GM23248 (cell line): ENCODE data around the gene RRAS2. TPM values are rescaled to one million over a fixed set of nuclear protein-coding genes. Genes with fewer than 3 reads are reported as not detected.

ENCODE experiments used
- DNase-seq: peaks from one replicate; pipeline ENCODE4 v3.0.0-alpha.2; 2015
- H2AFZ ChIP-seq: fragments of 200-600 bp; sonication (generic); 2 replicates; pipeline ENCODE4 v1.6.1; 2016; ENCODE audit warnings: antibody characterized with exemption
- H3F3A ChIP-seq: fragments of 200-600 bp; sonication (generic); 2 replicates; pipeline ENCODE4 v1.6.1; 2016; ENCODE audit warnings: mild to moderate bottlenecking, antibody characterized with exemption, mixed run types; ENCODE audit not compliant: insufficient read depth
- H3K27ac ChIP-seq: fragments of 200-600 bp; sonication (generic); 2 replicates; pipeline ENCODE4 v1.5.1; 2016; ENCODE audit warnings: mild to moderate bottlenecking
- H3K27me3 ChIP-seq: fragments of 200-600 bp; sonication (generic); replicated peaks from 2 replicates; pipeline ENCODE4 v1.6.1; 2016; ENCODE audit warnings: mild to moderate bottlenecking; ENCODE audit not compliant: insufficient read depth
- H3K36me3 ChIP-seq: fragments of 200-600 bp; sonication (generic); 2 replicates; pipeline ENCODE4 v1.6.1; 2016; ENCODE audit warnings: low read depth, mild to moderate bottlenecking
- H3K4me1 ChIP-seq: fragments of 200-600 bp; sonication (generic); 2 replicates; pipeline ENCODE4 v1.6.1; 2016; ENCODE audit warnings: mild to moderate bottlenecking; ENCODE audit not compliant: insufficient read depth
- H3K4me2 ChIP-seq: fragments of 200-600 bp; sonication (generic); one replicate; pipeline ENCODE4 v1.6.1; 2016; ENCODE audit warnings: mild to moderate bottlenecking; ENCODE audit not compliant: unreplicated experiment
- H3K4me3 ChIP-seq: fragments of 200-600 bp; sonication (generic); 2 replicates; pipeline ENCODE4 v1.5.1; 2016; ENCODE audit warnings: mild to moderate bottlenecking
- H3K79me2 ChIP-seq: fragments of 200-600 bp; sonication (generic); 2 replicates; pipeline ENCODE4 v1.6.1; 2016; ENCODE audit warnings: mild to moderate bottlenecking; ENCODE audit not compliant: insufficient read depth
- H3K9ac ChIP-seq: fragments of 200-600 bp; sonication (generic); 2 replicates; pipeline ENCODE4 v1.6.1; 2016; ENCODE audit warnings: mild to moderate bottlenecking
- H3K9me2 ChIP-seq: fragments of 200-600 bp; sonication (generic); 2 replicates; pipeline ENCODE4 v1.6.1; 2016; ENCODE audit warnings: mixed run types, mild to moderate bottlenecking, moderate library complexity; ENCODE audit not compliant: insufficient read depth
- H3K9me3 ChIP-seq: fragments of 200-600 bp; sonication (generic); one replicate; pipeline ENCODE4 v1.6.1; 2017; ENCODE audit warnings: low read depth
- H4K20me1 ChIP-seq: fragments of 200-600 bp; sonication (generic); 2 replicates; pipeline ENCODE4 v1.6.0; 2016; ENCODE audit not compliant: insufficient read depth
- EZH2 ChIP-seq: fragments of 200-600 bp; sonication (generic); IDR thresholded peaks from 2 replicates; pipeline ENCODE4 v1.6.1; 2018; ENCODE audit warnings: antibody characterized with exemption, mild to moderate bottlenecking; ENCODE audit not compliant: insufficient read depth, poor library complexity, severe bottlenecking
- EZH2phosphoT487 ChIP-seq: fragments of 200-600 bp; sonication (generic); IDR thresholded peaks from 2 replicates; pipeline ENCODE4 v1.6.1; 2018; ENCODE audit warnings: antibody characterized with exemption, moderate library complexity, mild to moderate bottlenecking, low read depth; ENCODE audit not compliant: insufficient read depth
- WGBS, 2 experiments: methylation state at CpG; one replicate each; pipeline ENCODE4 v1.1.6; 2015 to 2017; ENCODE audit warnings: low lambda C conversion rate in 2 of 2, low coverage in 1 of 2; ENCODE audit errors: missing lambda C conversion rate in 2 of 2; 5-methylcytosine and 5-hydroxymethylcytosine counted together
- in situ Hi-C: fragments of 300-500 bp; cut with MboI; formaldehyde crosslinking; loops from 2 replicates; pipeline ENCODE4 v1.15.0; 2020
- polyA plus RNA-seq: library from polyadenylated mRNA; unstranded; fragments of >200 nt; fragmentation: Nextera tagmentation; extraction: Ambion mirVana; gene quantifications from 2 replicates; pipeline ENCODE4 v1.2.1, GENCODE V29; 2016
- total RNA-seq: library from RNA; depleted of rRNA; stranded (reverse); fragments of >200 nt; shearing (Covaris generic); gene quantifications from 2 replicates; pipeline ENCODE4 v1.2.3, GENCODE V29; 2014

The RRAS2 gene
- total and polyA plus RNA-seq, 2 experiments from 2014 or later, result 268 to 382 TPM

DNA sequence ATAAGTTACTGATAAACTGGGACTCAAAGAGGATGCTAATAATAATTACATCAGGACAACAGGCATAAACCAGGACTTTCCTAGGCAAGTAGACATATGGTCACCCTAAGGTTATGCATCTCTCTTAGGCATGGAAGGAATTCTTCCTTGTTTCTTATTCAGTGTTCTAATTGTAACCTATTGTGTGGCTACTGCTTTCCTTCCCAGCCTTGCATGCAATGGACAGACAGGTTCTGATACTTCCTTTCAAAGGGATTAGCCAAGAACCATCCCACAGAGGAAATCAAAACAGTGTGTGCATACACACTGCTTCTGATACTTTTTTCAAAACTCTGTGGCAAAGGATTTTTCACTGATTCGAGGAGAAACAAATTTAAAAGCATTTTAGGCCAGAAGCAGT, 48.3 kb downstream of the RRAS2 start:
- Histone ChIP-seq H3K36me3 (no peaks in the 10 kb centered on the region), H3F3A (peaks cover 59% of the 10 kb centered on the region), H3K4me2 (no peak overlapping the region), H3K4me1 (peaks cover 73% of the 10 kb centered on the region), H3K9ac (no peak overlapping the region), H3K27me3 (no peaks in the 10 kb centered on the region), H3K9me2 (no peaks in the 10 kb centered on the region), H3K27ac (peak overlapping the region; percentile 25), H2AFZ (no peak overlapping the region), H3K4me3 (no peak overlapping the region), H3K9me3 (no peaks in the 10 kb centered on the region), H3K79me2 (peaks cover 100% of the 10 kb centered on the region), H4K20me1 (peaks cover 75% of the 10 kb centered on the region)
- DNase-seq, result peak; percentile 55
- in situ Hi-C loops, result no loop called here
- TF ChIP-seq EZH2, result no peak
- no peak for TF ChIP-seq EZH2phosphoT487
- 0 to 13% methylated on average over 1 of the region's 1 CpG for WGBS, 2 experiments

DNA sequence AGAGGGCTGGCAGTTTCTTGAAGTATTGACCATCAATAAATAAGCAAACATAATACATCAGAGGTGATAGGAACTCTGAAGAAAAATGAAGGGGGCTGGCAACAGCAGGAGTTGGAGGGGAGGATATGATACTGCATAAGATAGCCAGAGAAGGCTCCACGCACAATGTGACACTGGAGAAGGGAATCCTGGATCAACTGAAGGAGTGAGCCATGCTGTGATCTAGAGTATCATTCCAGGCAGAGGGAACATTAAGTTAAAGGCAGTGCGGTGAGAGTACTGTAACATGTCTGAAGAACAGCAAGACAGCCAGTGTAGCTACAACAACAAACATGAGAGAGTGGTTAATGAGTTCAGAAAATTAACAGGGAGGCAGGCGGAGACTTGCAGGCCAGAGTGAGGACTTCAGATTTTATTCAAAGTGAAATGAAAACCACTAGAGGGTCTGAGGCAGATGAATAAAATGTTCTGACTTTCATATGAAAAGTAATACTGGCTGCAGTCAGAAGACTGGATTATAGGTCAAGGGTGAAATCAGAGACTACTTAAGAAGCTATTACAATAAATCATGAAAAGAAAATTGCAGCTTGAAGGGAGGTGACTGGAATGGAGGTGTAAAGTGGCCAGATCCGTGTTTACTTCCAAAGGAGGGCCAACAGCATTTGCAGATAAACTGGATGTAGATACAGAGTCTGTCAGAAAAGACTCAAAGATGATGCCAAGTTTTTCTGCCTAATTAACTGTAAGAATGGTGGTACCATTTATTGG, 49.4 kb downstream of the RRAS2 start:
- Histone ChIP-seq H3K4me1 (peaks cover 73% of the 10 kb centered on the region), H4K20me1 (peaks cover 64% of the 10 kb centered on the region), H3K27me3 (no peaks in the 10 kb centered on the region), H3K9me3 (no peaks in the 10 kb centered on the region), H3K79me2 (peaks cover 100% of the 10 kb centered on the region), H3K9me2 (no peaks in the 10 kb centered on the region), H3K9ac (no peak overlapping the region), H3K27ac (no peak overlapping the region; the same call in none of the 2 replicates), H3K4me3 (no peak overlapping the region), H3K36me3 (no peaks in the 10 kb centered on the region), H3F3A (peaks cover 63% of the 10 kb centered on the region), H2AFZ (no peak overlapping the region), H3K4me2 (no peak overlapping the region)
- 83 to 85% methylated on average over 4 of the region's 4 CpGs for WGBS, 2 experiments
- no peak for TF ChIP-seq EZH2phosphoT487
- TF ChIP-seq EZH2, result no peak
- in situ Hi-C loops, result no loop called here
- DNase-seq, result no peak

DNA sequence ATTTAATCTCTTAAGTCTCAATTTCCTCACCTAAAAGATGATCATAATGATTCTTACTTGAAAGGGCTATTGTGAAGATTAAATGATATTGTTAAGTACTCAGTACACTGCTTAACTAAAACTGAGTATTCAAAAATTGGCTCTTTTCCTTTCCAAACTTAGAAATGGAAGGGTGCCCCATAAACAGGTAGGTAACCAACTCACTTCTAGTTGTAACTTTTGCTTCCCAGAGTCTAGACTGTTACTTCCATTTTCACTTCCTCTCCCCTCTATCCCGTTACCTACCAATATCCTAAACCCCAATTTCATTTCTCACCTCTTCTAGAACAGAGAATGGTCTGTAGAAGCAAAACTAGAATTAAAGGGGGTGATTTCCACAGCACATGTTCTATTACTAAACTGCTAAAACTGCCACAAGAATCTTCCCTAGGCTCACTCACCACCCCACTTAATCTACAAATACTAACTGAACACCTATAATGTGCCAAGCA, 50.0 kb downstream of the RRAS2 start:
- no peak overlapping the region for H3K4me3 ChIP-seq
- peaks cover 62% of the 10 kb centered on the region for H3F3A ChIP-seq
- H3K27ac ChIP-seq, result no peak overlapping the region; the same call in 1 of the 2 replicates
- H3K9me3 ChIP-seq, result no peaks in the 10 kb centered on the region
- WGBS, 2 experiments, result 97 to 100% methylated on average over 1 of the region's 1 CpG
- H3K79me2 ChIP-seq, result peaks cover 100% of the 10 kb centered on the region
- TF ChIP-seq EZH2, result no peak
- TF ChIP-seq EZH2phosphoT487, result no peak
- no peak overlapping the region for H3K4me2 ChIP-seq
- H3K9ac ChIP-seq, result no peak overlapping the region
- no peaks in the 10 kb centered on the region for H3K36me3 ChIP-seq
- H3K27me3 ChIP-seq, result no peaks in the 10 kb centered on the region
- H3K9me2 ChIP-seq, result no peaks in the 10 kb centered on the region
- no peak overlapping the region for H2AFZ ChIP-seq
- peaks cover 70% of the 10 kb centered on the region for H3K4me1 ChIP-seq
- no peak for DNase-seq
- H4K20me1 ChIP-seq, result peaks cover 66% of the 10 kb centered on the region
- in situ Hi-C loops, result no loop called here

DNA sequence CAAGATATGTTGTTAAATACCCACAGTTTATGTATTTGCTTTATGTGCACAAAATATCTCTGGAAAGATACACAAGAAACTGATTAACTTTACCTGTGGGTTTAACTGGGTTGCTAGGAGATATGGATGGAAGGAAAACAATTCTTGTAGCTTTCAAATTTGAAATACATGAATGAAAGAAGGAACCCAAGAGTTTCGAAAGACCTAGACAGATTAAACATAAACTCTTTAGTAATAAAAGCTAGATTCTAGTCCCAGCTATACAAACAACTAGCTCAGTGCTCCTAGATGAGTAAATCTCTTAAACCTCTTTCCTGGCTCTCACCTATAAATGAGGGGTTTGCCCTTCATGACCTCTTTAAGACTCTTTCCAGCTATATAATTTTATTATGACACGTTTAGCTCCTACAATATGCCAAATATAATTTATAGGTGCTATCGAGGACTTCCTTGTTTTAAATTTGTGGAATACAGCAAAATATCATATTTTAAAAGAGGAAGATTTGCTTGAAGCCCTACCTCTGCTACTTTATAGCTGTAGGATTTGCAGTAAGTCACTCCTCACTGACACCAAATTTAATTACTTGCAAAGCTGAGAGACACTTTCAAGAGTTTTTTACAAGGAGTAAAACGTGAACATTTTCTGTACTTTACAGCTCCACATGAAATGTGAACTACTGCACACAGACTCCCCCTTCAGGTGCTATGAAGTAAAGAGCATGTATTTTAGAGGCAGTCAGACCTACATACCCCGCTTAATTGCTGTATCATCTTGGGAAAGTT, 50.7 kb downstream of the RRAS2 start:
- Histone ChIP-seq H3K4me3 (no peak overlapping the region), H4K20me1 (peaks cover 68% of the 10 kb centered on the region), H3K4me1 (peaks cover 65% of the 10 kb centered on the region), H2AFZ (no peak overlapping the region), H3K9ac (peak overlapping the region; percentile 29; the same call in 1 of the 2 replicates), H3K9me3 (no peaks in the 10 kb centered on the region), H3K27ac (peak overlapping the region; percentile 7; the same call in 1 of the 2 replicates), H3K4me2 (peak overlapping the region; percentile 10), H3K36me3 (no peaks in the 10 kb centered on the region), H3F3A (peaks cover 57% of the 10 kb centered on the region), H3K9me2 (no peaks in the 10 kb centered on the region), H3K79me2 (peaks cover 100% of the 10 kb centered on the region), H3K27me3 (no peaks in the 10 kb centered on the region)
- in situ Hi-C loops, result no loop called here
- peak; percentile 74 for DNase-seq
- TF ChIP-seq EZH2 (no peak), EZH2phosphoT487 (no peak)
- 43 to 50% methylated on average over 5 of the region's 5 CpGs for whole genome bisulfite sequencing, 2 experiments
